Activated CD8-positive, alpha-beta memory T cell treated with anti-CD3 and anti-CD28 coated beads for 4 hours (primary cell): Measurements from ENCODE around the gene SLC5A10.

Experiments
- DNase-seq, 2 donors: peaks; one replicate each; pipeline ENCODE4 v3.0.0-alpha.2; 2020; ENCODE audit warnings: low read depth in 2 of 2

Gene SLC5A10

GRCh38 chr17:19002805-19003542 is 51.0 kb downstream of the SLC5A10 start:
- DNase-seq, result no peak

DNA sequence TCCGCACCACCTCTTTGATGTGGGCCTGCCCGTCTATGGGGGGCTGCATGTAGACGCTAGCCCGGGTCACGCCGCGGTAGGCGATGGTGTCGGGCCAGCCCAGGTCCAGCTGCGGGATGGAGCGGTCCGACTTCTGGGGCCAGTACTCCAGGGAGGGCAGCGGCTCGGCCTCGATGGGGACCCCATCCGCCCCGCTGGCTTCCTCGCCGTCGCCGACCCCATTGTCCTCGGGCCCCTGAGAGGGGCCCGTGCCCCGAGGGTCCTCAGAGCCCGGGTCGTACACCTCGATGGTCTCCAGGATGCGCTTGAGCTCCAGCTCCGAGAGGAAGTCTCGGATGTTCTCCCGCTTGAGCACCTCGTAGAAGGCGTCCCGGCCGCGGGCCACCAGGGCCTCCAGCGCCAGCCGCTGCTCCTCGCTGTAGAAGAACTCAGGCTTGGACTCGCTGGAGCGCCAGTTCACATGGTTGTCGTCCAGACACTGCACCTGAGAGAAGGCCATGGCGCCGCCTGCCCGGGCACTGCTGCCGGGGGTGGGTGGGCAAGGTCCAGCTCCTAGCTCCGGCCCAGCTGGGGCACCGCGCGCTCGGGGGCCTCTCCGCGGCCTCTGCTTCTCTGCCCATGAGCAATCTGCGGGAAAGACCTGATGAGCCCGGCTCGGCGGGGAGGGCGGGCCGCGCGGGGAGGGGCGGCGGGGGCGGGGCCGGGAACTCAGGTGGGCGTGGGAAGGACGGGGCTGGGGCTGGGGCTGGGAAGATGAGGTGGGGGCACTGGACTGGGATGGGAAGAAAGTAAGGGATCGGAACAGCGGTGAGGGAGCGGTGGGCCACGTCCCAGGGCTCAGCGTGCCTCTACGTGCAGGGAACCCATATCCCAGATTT is 51.8 kb downstream of the SLC5A10 start:
- DNase-seq, result peak; percentile 19 to 36

- DNase-seq, result peak; percentile 77 to 81
Measured at GRCh38 chr17:19004421-19005136, 52.6 kb downstream of the SLC5A10 start, which contains the start of gene FAM83G. Gene FAM83G, minus strand, starts transcription at chr17:19004764. Its CDS starts 723 bp downstream, at chr17:19004041.

DNA sequence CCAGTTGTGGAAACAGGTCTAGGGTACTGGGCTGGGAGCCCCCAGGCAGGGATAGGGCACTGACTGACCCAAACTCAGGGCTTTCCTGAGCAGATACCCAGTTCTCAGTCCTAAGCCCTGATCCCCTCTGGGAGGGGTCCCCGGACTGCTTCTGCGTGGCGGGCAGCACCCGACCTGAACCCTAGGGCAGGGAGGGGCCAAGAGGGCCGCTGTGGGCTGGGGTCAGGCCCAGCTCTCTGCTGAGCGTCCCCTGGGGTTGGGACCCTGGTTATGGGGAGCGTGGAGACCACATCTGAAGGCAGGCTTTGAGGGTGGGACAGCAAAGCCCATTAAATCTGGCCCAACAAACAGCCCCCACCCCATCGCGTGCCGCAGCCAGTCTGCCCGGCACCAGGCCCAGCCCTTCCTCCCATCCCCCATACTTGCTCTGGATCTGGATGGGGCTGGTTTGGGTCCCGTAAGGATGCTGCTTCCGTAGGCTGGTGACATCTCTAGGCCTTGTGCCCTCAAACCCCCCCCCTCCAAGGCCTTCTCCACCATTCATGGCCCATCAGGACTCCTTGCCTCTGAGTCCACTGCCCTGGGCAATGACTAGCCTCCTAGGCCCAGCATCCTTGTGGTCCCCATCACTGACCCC is 53.3 kb downstream of the SLC5A10 start:
- no peak for DNase-seq

- DNase-seq, result no peak
Measured at GRCh38 chr17:19005789-19006430, 53.9 kb downstream of the SLC5A10 start.

DNA sequence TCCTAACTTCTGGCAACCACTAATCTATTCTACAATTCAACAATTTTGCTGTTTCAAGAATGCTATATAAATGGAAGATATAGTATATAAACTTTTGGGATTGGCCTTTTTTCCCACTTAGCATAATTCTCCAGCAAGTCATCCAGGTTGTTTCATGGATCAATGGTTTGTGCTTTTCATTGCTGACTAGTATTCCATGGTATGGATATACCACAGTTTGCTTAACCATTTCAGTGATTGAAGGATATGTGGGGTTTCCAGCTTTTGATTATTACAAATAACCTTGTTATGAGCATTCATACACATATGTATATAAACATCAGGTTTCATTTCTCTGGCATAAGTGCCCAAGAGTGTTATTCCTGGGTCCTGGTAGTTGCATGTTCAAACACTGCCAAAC is 54.7 kb downstream of the SLC5A10 start:
- no peak for DNase-seq

- DNase-seq, result no peak
Measured at GRCh38 chr17:19009970-19010369, 58.0 kb downstream of the SLC5A10 start.

GRCh38 chr17:19010729-19011505 is 59.0 kb downstream of the SLC5A10 start:
- DNase-seq, result no peak

DNA sequence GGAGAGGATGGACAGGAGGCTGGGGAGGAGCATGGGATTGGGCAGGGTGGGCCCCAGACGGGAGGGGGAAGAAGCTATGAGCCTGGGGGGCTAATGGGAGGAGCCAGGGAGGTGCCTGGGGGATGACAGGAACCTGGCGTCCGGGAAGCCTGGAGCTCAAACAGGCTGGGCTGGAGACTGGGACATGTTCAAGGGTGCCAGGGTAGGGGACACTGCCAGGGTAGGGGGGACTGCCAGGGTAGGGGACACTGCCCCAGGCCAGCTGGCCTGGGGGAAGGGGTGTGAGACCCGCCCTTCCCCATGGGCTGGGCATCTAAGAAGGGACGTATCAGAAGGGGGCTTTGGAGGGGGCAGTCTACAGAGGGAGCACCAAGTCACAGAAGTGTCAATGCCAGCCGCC is 59.6 kb downstream of the SLC5A10 start:
- DNase-seq, result no peak

- DNase-seq, result no peak
Measured at GRCh38 chr17:19012171-19013080, 60.5 kb downstream of the SLC5A10 start.

DNA sequence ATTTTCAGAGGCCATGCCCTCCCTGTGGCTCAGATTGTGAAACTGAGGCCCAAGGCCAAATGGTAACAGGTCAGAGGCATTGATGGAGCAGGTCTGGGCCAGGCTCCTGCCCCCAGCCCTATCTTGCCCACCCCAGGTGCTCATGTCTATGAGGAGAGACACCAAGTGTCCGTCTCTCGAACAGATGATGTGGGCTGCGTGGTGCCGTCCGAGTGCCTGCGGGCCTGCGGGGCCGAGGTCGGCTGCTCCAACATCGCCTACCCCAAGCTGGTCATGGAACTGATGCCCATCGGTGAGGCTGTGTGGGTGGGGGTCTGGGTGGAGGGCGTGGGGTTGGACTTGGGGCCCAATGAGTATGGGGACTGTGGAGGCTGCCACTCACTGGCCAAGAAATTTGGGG is 61.3 kb downstream of the SLC5A10 start:
- DNase-seq, result no peak

GRCh38 chr17:19013806-19014627 is 62.1 kb downstream of the SLC5A10 start:
- no peak for DNase-seq

- no peak for DNase-seq
Measured at GRCh38 chr17:19014628-19015215, 62.8 kb downstream of the SLC5A10 start.

GRCh38 chr17:19015428-19015827 is 63.5 kb downstream of the SLC5A10 start:
- no peak for DNase-seq

- DNase-seq, result no peak
Measured at GRCh38 chr17:19016297-19016696, 64.3 kb downstream of the SLC5A10 start.

DNA sequence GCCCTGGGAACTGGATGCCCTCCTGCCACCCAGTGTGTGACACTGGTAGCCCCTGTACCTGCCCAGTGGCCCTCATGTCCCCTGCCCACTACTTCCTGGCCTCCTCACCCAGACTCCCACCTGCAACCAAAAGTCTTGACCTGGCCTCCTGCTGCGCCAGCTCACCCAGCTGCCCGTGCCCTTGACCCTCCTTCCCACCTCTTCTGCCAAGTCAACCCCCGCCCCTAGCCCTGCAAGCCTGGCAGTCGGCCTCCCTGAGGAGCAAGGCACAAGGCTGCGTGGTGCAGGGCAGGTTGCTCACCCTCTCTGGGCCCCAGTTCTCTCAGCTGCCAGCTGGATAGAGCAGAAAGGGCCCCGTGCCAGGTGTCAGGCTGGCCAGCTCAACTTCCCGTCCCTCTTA is 64.9 kb downstream of the SLC5A10 start:
- DNase-seq, result no peak

- no peak for DNase-seq
Measured at GRCh38 chr17:19017401-19017800, 65.4 kb downstream of the SLC5A10 start.
